Body of pancreas (tissue), 4 donors: ENCODE results near the gene MYOG.

ENCODE experiments used
- POLR2A ChIP-seq, 3 donors: fragments of 450-650 bp; IDR thresholded peaks; one replicate each; pipeline ENCODE4 v1.6.1; 2016; ENCODE audit warnings: antibody characterized with exemption in 3 of 3, mild to moderate bottlenecking in 2 of 3
- TF ChIP-seq, protein P1 (sequence below), 7 experiments: fragments of 450-650 bp in 4 of 7; fragments of 200-600 bp in 3 of 7; sonication (generic) in 3 of 7; IDR thresholded peaks; one replicate each; pipeline ENCODE4 v1.5.1; 2016 to 2019; ENCODE audit warnings: antibody characterized with exemption in 7 of 7

DNA sequence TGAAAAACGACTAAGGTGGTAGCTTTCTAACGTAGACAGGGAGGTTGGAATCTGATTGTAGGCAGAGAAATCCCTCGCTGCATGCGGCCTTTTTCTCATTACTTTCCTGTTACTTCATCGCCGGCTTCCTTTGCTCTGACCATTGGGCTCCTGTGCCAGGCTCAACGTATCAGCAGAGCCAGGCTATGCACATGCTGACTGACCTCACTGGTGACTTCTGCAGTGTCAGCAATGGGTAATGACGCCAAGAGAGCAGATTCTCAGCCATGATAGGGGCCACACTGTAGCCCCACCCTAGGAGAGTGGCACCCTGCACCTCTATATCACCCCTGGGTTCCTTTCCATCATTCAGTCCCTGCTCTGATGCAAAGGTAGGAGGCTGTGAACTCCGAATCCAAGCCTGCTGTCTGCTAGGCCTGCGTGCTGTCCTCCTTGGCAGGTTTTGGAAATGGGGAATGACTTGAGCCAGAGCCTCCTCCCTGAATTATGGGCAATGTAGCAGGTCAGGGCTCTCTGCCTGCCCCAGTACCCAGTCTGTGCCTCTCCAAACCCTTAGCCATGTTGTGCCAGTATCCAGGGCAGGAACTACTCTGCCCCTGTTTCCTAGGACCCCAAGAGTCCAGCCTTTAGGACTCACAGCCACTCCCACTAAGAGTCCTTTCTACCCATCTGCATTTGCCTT, 48.2 kb downstream of the MYOG start:
- TF ChIP-seq, protein P1, sequence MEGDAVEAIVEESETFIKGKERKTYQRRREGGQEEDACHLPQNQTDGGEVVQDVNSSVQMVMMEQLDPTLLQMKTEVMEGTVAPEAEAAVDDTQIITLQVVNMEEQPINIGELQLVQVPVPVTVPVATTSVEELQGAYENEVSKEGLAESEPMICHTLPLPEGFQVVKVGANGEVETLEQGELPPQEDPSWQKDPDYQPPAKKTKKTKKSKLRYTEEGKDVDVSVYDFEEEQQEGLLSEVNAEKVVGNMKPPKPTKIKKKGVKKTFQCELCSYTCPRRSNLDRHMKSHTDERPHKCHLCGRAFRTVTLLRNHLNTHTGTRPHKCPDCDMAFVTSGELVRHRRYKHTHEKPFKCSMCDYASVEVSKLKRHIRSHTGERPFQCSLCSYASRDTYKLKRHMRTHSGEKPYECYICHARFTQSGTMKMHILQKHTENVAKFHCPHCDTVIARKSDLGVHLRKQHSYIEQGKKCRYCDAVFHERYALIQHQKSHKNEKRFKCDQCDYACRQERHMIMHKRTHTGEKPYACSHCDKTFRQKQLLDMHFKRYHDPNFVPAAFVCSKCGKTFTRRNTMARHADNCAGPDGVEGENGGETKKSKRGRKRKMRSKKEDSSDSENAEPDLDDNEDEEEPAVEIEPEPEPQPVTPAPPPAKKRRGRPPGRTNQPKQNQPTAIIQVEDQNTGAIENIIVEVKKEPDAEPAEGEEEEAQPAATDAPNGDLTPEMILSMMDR (IDR thresholded peaks at IDR 0.05) = no peak
- TF ChIP-seq POLR2A (IDR thresholded peaks at IDR 0.05) = no peak
